HEK293T (cell line): ENCODE measurements around the gene TMEFF2.

Experiments used
- ARNT ChIP-seq: fragments of 450-650 bp; IDR thresholded peaks from 2 replicates; pipeline ENCODE4 v1.6.1; 2017; ENCODE audit warnings: mild to moderate bottlenecking
- BHLHE40 ChIP-seq: fragments of 450-650 bp; IDR thresholded peaks from 2 replicates; pipeline ENCODE4 v1.6.1; 2016; ENCODE audit warnings: mild to moderate bottlenecking, moderate library complexity, borderline replicate concordance
- CTBP1 ChIP-seq: fragments of 450-650 bp; IDR thresholded peaks from 2 replicates; pipeline ENCODE4 v1.6.1; 2016; ENCODE audit warnings: borderline replicate concordance
- FOXA1 ChIP-seq: fragments of 450-650 bp; IDR thresholded peaks from 2 replicates; pipeline ENCODE4 v1.6.1; 2016; ENCODE audit warnings: mild to moderate bottlenecking
- FOXK2 ChIP-seq: fragments of 450-650 bp; IDR thresholded peaks from 2 replicates; pipeline ENCODE4 v1.6.1; 2016; ENCODE audit warnings: mild to moderate bottlenecking
- FOXM1 ChIP-seq: fragments of 450-650 bp; IDR thresholded peaks from 2 replicates; pipeline ENCODE4 v1.6.1; 2017; ENCODE audit warnings: mild to moderate bottlenecking, borderline replicate concordance
- LEF1 ChIP-seq: fragments of 450-650 bp; IDR thresholded peaks from 2 replicates; pipeline ENCODE4 v1.6.1; 2017; ENCODE audit warnings: mild to moderate bottlenecking, borderline replicate concordance
- SP1 ChIP-seq: fragments of 450-650 bp; IDR thresholded peaks from 2 replicates; pipeline ENCODE4 v1.6.1; 2017
- SUZ12 ChIP-seq: fragments of 450-650 bp; IDR thresholded peaks from 2 replicates; pipeline ENCODE4 v1.6.1; 2016; ENCODE audit warnings: mild to moderate bottlenecking

DNA sequence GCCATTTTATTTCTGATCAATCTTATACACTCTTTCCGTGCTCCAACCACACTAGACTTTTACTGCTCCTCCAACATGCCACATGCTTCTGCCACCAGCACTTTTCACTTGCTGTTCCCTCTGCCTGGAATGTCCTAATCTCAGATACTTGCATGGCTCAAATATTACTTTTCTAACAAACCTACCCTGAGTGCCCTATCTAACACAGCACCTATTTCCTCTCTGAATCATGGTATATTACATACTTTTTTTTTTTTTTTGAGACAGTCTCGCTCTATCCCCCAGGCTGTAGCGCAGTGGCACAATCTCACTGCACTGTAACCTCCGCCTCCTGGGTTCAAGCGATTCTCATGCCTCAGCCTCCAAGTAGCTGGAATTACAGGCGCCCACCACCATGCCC lies 181.5 kb downstream of the TMEFF2 start:
- no peak for TF ChIP-seq LEF1
- no peak for TF ChIP-seq SUZ12
- no peak for TF ChIP-seq FOXK2
- no peak for TF ChIP-seq CTBP1
- no peak for TF ChIP-seq FOXA1
- TF ChIP-seq ARNT = no peak
- TF ChIP-seq FOXM1 = no peak
- no peak for TF ChIP-seq BHLHE40
- no peak for TF ChIP-seq SP1
